Measurements from ENCODE around the gene PTGR2. TPM values are rescaled to one million over a fixed set of nuclear protein-coding genes. Genes with fewer than 3 reads are reported as not detected.
A peak's percentile ranks its signal among the peaks of the same experiment; 100 is the strongest.
"Not testable (repeated sequence)": the region's sequence is repeated elsewhere in the genome, so short reads cannot be mapped to it uniquely, and the experiment has no call there.

PTGR2 gene
- total RNA-seq, 5 donors from 2014 or later (not counting 1 experiment from before 2014, with no cell fraction given) = 1.3 to 3.5 (median 2.9) TPM

DNA sequence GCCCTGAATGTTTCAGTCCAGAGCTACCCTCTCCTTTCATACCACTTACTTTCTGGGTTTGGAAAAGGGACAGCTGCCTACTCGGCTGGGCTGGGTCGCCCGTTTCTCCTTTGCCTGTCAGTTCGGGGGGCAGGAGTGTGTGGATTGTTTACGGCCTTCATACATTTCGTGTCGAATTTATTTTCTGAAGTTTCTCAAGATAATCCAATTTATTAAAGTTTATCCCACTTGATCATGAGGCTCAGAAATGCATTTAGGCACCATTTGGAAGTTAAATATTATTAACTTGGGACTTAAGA, 35.6 kb downstream of the PTGR2 start:
- Histone ChIP-seq H3K36me3 (ENCODE audit: control insufficient read depth in 2 of 2, extremely low read depth in 1 of 2, insufficient read depth in 1 of 2, low read length in 1 of 2) (peaks cover 0 to 2% of the 10 kb centered on the region in 2 donors), H3K4me1 (ENCODE audit: control insufficient read depth in 1 of 2, extremely low read depth in 1 of 2, insufficient read depth in 2 of 2, low read length in 2 of 2) (peaks cover 12 to 17% of the 10 kb centered on the region in 2 experiments), H3K27ac (ENCODE audit: low read length) (peak overlapping the region; percentile 93), H3K9me3 (no peaks in the 10 kb centered on the region), H3K4me3 (ENCODE audit: control insufficient read depth in 1 of 2, extremely low read depth in 1 of 2, low read length in 1 of 2) (peak overlapping the region; percentile 68 to 93), H3K27me3 (replicated peaks in 1 of 2; ENCODE audit: control insufficient read depth in 2 of 2, extremely low read depth in 1 of 2, insufficient read depth in 2 of 2, low read length in 1 of 2) (no peaks in the 10 kb centered on the region)
- Mint-ChIP-seq H3K36me3 (peaks cover 4% of the 10 kb centered on the region), H3K9me3 (no peaks in the 10 kb centered on the region), H3K27ac (peak overlapping the region; percentile 96 to 99), H3K4me1 (peaks cover 52 to 58% (median 56%) of the 10 kb centered on the region in 3 donors), H3K4me3 (peak overlapping the region; percentile 92 to 99 (median 99)), H3K27me3 (no peaks in the 10 kb centered on the region)
- CTCF ChIA-PET = interaction anchor here in 1 of 2 donors (1.1 kb wide), 1 partner anchor 17 kb away, joined by 3 read pairs; no protein-coding TSS in a partner anchor
- WGBS (ENCODE audit: insufficient coverage) = no CpG with 5 or more reads among the region's 7 CpGs
- DNase-seq (peak in 1 of 35 experiments; percentile 2), ATAC-seq (replicated peaks in 1 of 4) (no peak)
- POLR2A ChIA-PET = interaction anchor here in 1 of 2 donors (0.6 to 1.4 kb wide), 4 partner anchors 8 to 751 kb away, joined by 3 to 5 read pairs (median 4); a partner anchor contains a TSS

DNA sequence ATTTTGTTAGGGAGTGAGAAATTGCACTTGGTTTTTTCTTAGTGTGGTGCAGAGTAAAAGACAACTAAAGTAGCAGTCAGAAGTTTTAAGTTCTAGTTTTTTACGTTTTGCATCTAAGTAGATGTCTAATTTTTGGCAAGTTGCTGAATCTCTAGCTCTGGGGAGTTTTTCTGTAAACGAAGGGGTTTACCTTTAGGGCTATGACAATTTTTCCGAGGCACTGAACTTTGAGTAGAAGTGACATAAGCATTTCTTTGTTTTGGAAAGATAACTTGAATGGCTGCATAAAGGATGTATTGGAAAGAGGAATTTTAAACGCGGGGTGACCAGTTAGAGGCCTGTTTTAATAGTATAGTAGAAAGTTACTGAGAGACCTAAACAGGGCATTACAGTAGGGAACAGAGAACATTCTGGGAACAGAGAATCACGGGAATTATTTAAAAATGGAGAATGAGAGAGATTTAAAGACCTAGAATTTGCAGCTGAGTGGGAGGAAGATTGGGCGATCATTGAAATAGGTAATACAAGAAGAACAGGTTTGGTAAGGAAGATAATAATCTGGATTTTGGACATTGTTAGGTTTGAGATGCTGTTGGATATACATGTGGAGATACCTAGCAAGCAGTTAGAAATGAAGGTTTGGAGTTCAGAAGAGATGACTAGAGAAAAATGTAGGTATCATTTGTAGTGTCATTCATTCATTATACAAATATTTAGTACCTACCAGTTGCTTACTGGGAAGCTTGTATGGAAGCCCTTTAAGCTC, 36.2 kb downstream of the PTGR2 start:
- ChIA-PET POLR2A (interaction anchor here in 1 of 2 donors (0.6 to 1.2 kb wide), 3 partner anchors 11 to 877 kb away, joined by 3 to 4 read pairs (median 3); partner anchors contain the start of gene FAM161B), CTCF (interaction anchor here in 1 of 2 donors (0.6 to 1.0 kb wide), 3 partner anchors 82 to 159 kb away, joined by 3 to 4 read pairs (median 3); no protein-coding TSS in a partner anchor)
- Histone ChIP-seq H3K36me3 (ENCODE audit: control insufficient read depth in 2 of 2, extremely low read depth in 1 of 2, insufficient read depth in 1 of 2, low read length in 1 of 2) (peaks cover 0 to 2% of the 10 kb centered on the region in 2 donors), H3K4me3 (ENCODE audit: control insufficient read depth in 1 of 2, extremely low read depth in 1 of 2, low read length in 1 of 2) (peak overlapping the region; percentile 68 to 93), H3K9me3 (no peaks in the 10 kb centered on the region), H3K4me1 (ENCODE audit: control insufficient read depth in 1 of 2, extremely low read depth in 1 of 2, insufficient read depth in 2 of 2, low read length in 2 of 2) (peaks cover 12 to 17% of the 10 kb centered on the region in 2 experiments), H3K27ac (ENCODE audit: low read length) (peak overlapping the region; percentile 93), H3K27me3 (replicated peaks in 1 of 2; ENCODE audit: control insufficient read depth in 2 of 2, extremely low read depth in 1 of 2, insufficient read depth in 2 of 2, low read length in 1 of 2) (no peaks in the 10 kb centered on the region)
- DNase-seq (peak in 1 of 35 experiments; percentile 43), ATAC-seq (replicated peaks in 1 of 4) (no peak)
- Mint-ChIP-seq H3K27ac (peak overlapping the region; percentile 96 to 99), H3K9me3 (no peaks in the 10 kb centered on the region), H3K27me3 (no peaks in the 10 kb centered on the region), H3K4me3 (peak overlapping the region; percentile 92 to 99 (median 99)), H3K4me1 (peaks cover 52 to 58% (median 56%) of the 10 kb centered on the region in 3 donors), H3K36me3 (peaks cover 4% of the 10 kb centered on the region)
- 17% methylated on average over 7 of the region's 7 CpGs for WGBS (ENCODE audit: insufficient coverage)

DNA sequence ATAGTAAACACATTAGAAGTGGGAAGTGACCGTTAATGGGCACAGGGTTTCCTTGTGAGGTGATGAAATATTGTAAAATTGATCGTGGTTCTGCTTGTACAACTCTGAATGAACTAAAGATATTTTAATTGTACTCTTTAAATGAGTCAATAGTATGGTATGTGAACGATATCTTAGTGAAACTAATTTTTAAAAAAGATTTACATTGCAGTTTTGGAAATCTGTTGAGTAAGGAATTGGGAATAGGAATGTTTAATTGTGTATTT, 36.8 kb downstream of the PTGR2 start:
- DNase-seq (no peak), ATAC-seq (replicated peaks in 1 of 4) (no peak)
- H3K27me3 Mint-ChIP-seq = no peaks in the 10 kb centered on the region
- Histone ChIP-seq H3K27me3 (replicated peaks in 1 of 2; ENCODE audit: control insufficient read depth in 2 of 2, extremely low read depth in 1 of 2, insufficient read depth in 2 of 2, low read length in 1 of 2) (no peaks in the 10 kb centered on the region), H3K4me1 (ENCODE audit: control insufficient read depth in 1 of 2, extremely low read depth in 1 of 2, insufficient read depth in 2 of 2, low read length in 2 of 2) (peaks cover 12 to 17% of the 10 kb centered on the region in 2 experiments), H3K4me3 (ENCODE audit: control insufficient read depth in 1 of 2, extremely low read depth in 1 of 2, low read length in 1 of 2) (no peak overlapping the region), H3K36me3 (ENCODE audit: control insufficient read depth in 2 of 2, extremely low read depth in 1 of 2, insufficient read depth in 1 of 2, low read length in 1 of 2) (peaks cover 0 to 5% of the 10 kb centered on the region in 2 donors), H3K27ac (ENCODE audit: low read length) (peak overlapping the region; percentile 93), H3K9me3 (no peaks in the 10 kb centered on the region)
- peak overlapping the region; percentile 96 to 99 for H3K27ac Mint-ChIP-seq
- H3K9me3 Mint-ChIP-seq = no peaks in the 10 kb centered on the region
- ChIA-PET POLR2A (interaction anchor here in 1 of 2 donors (0.6 to 1.2 kb wide), 3 partner anchors 11 to 876 kb away, joined by 3 to 4 read pairs (median 3); partner anchors contain the start of gene FAM161B), CTCF (interaction anchor here in 1 of 2 donors (0.6 to 1.0 kb wide), 4 partner anchors 82 to 319 kb away, joined by 3 to 4 read pairs (median 3); partner anchors contain the start of gene ACOT2)
- no CpG with 5 or more reads among the region's 3 CpGs for WGBS (ENCODE audit: insufficient coverage)
- H3K4me1 Mint-ChIP-seq = peaks cover 52 to 58% (median 56%) of the 10 kb centered on the region in 3 donors
- peak overlapping the region; percentile 92 to 99 (median 99) for H3K4me3 Mint-ChIP-seq
- H3K36me3 Mint-ChIP-seq = peaks cover 4% of the 10 kb centered on the region

DNA sequence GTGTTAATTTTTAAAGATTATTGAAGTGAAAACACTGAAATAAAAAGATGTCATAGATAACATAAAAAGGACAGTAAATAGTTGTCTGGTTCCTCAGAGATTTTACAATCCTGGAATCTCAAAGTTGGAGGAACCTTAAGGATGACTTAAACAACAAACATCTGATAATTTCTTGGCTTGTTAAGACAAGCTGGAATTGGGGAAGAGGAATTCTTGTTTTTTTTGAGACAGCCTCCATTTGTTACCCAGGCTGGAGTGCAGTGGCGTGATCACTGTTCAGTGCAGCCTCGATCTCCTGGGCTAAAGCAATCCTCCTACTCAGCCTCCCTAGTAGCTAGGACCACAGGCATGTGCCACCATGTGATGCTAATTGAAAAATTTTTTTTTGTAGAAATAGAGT, 37.3 kb downstream of the PTGR2 start:
- Histone ChIP-seq H3K27ac (ENCODE audit: low read length) (peak overlapping the region; percentile 93), H3K27me3 (replicated peaks in 1 of 2; ENCODE audit: control insufficient read depth in 2 of 2, extremely low read depth in 1 of 2, insufficient read depth in 2 of 2, low read length in 1 of 2) (no peaks in the 10 kb centered on the region), H3K4me1 (ENCODE audit: control insufficient read depth in 1 of 2, extremely low read depth in 1 of 2, insufficient read depth in 2 of 2, low read length in 2 of 2) (peaks cover 12 to 17% of the 10 kb centered on the region in 2 experiments), H3K4me3 (ENCODE audit: control insufficient read depth in 1 of 2, extremely low read depth in 1 of 2, low read length in 1 of 2) (no peak overlapping the region), H3K36me3 (ENCODE audit: control insufficient read depth in 2 of 2, extremely low read depth in 1 of 2, insufficient read depth in 1 of 2, low read length in 1 of 2) (peaks cover 0 to 11% of the 10 kb centered on the region in 2 donors), H3K9me3 (no peaks in the 10 kb centered on the region)
- no CpG with 5 or more reads among the region's 2 CpGs for WGBS (ENCODE audit: insufficient coverage)
- ATAC-seq (replicated peaks in 1 of 4) (no peak), DNase-seq (no peak)
- ChIA-PET CTCF (interaction anchor here in 1 of 2 donors (0.7 kb wide), 1 partner anchor 320 kb away, joined by 3 read pairs; the partner anchor contains the start of gene ACOT2), POLR2A (interaction anchor here in 1 of 2 donors (0.7 to 1.2 kb wide), 2 partner anchors 61 to 160 kb away, joined by 4 to 8 read pairs; partner anchors contain the start of gene FAM161B)
- Mint-ChIP-seq H3K9me3 (no peaks in the 10 kb centered on the region), H3K27ac (peak overlapping the region; percentile 96 to 99), H3K36me3 (peaks cover 9% of the 10 kb centered on the region), H3K4me1 (peaks cover 52 to 58% (median 56%) of the 10 kb centered on the region in 3 donors), H3K27me3 (no peaks in the 10 kb centered on the region), H3K4me3 (peak overlapping the region; percentile 92 to 99 (median 99))

DNA sequence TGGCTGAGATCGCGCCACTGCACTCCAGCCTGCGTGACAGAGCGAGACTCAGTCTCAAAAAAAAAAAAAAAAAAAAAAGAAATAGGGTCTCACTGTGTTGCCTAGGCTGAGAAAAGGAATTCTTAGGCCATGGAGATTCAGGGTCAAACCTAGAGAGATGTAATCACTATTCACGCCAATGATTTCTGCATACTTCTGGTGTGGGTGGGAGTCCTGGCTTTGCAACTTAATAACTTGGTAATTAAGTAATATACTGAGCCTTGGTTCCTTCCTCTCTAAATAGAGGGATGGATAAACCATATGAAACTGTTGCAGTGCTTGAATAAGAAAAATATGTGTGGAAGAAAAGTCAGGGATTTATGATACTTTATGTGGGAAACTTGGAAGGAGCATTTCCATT, 37.7 kb downstream of the PTGR2 start:
- peaks cover 1 to 15% of the 10 kb centered on the region in 2 donors for H3K36me3 ChIP-seq (ENCODE audit: control insufficient read depth in 2 of 2, extremely low read depth in 1 of 2, insufficient read depth in 1 of 2, low read length in 1 of 2)
- ChIA-PET CTCF (interaction anchor here in 1 of 2 donors (0.7 kb wide), 1 partner anchor 320 kb away, joined by 3 read pairs; the partner anchor contains the start of gene ACOT2), POLR2A (interaction anchor here in 1 of 2 donors (0.7 kb wide), 1 partner anchor 160 kb away, joined by 8 read pairs; no protein-coding TSS in a partner anchor)
- peaks cover 12 to 17% of the 10 kb centered on the region in 2 experiments for H3K4me1 ChIP-seq (ENCODE audit: control insufficient read depth in 1 of 2, extremely low read depth in 1 of 2, insufficient read depth in 2 of 2, low read length in 2 of 2)
- DNase-seq = no peak
- Mint-ChIP-seq H3K4me3 (no peak overlapping the region), H3K27ac (peak overlapping the region in 1 of 2 donors; percentile 96), H3K9me3 (no peaks in the 10 kb centered on the region), H3K4me1 (peaks cover 52 to 58% (median 56%) of the 10 kb centered on the region in 3 donors), H3K36me3 (peaks cover 11% of the 10 kb centered on the region), H3K27me3 (no peaks in the 10 kb centered on the region)
- WGBS (ENCODE audit: insufficient coverage) = no CpG with 5 or more reads among the region's 5 CpGs
- H3K27ac ChIP-seq (ENCODE audit: low read length) = no peak overlapping the region
- no peaks in the 10 kb centered on the region for H3K27me3 ChIP-seq (replicated peaks in 1 of 2; ENCODE audit: control insufficient read depth in 2 of 2, extremely low read depth in 1 of 2, insufficient read depth in 2 of 2, low read length in 1 of 2)
- ATAC-seq (replicated peaks in 1 of 4) = no peak
- H3K4me3 ChIP-seq (ENCODE audit: control insufficient read depth in 1 of 2, extremely low read depth in 1 of 2, low read length in 1 of 2) = no peak overlapping the region
- no peaks in the 10 kb centered on the region for H3K9me3 ChIP-seq

DNA sequence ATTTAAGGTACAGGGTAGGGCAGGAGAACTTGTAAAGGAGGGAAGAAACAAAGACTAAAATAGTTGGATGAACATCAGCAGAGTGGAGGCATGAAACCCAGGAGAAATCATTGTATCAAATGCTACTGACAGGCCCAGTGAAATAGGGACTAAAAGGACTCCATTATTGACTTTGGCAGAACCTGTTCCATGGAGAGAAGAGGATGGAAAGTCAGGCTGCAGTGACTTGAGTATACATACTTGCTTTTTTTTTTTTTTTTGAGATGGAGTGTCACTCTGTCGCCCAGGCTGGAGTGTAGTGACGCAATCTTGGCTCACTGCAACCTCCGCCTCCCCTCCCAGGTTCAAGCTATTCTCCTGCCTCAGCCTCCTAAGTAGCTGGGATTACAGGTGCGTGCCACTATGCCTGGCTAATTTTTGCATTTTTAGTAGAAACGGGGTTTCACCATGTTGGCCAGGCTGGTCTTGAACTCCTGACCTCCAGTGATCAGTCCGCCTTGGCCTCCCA, 42.6 kb downstream of the PTGR2 start:
- CTCF ChIA-PET = interaction anchor here in 1 of 2 donors (0.6 kb wide), 2 partner anchors 122 to 178 kb away, joined by 3 to 4 read pairs; no protein-coding TSS in a partner anchor
- 95% methylated on average over 4 of the region's 6 CpGs for WGBS (ENCODE audit: insufficient coverage)
- not testable (repeated sequence) for H3K27ac Mint-ChIP-seq; H3K4me3 Mint-ChIP-seq; H3K4me1 ChIP-seq (ENCODE audit: control insufficient read depth in 1 of 2, extremely low read depth in 1 of 2, insufficient read depth in 2 of 2, low read length in 2 of 2); H3K27me3 Mint-ChIP-seq; H3K4me3 ChIP-seq (ENCODE audit: control insufficient read depth in 1 of 2, extremely low read depth in 1 of 2, low read length in 1 of 2); H3K27me3 ChIP-seq (replicated peaks in 1 of 2; ENCODE audit: control insufficient read depth in 2 of 2, extremely low read depth in 1 of 2, insufficient read depth in 2 of 2, low read length in 1 of 2); H3K9me3 ChIP-seq; H3K27ac ChIP-seq (ENCODE audit: low read length); DNase-seq; ATAC-seq (replicated peaks in 1 of 4); H3K9me3 Mint-ChIP-seq
- Mint-ChIP-seq H3K4me1 (peaks cover 11 to 27% (median 14%) of the 10 kb centered on the region in 3 donors), H3K36me3 (peaks cover 38% of the 10 kb centered on the region)
- peaks cover 3 to 56% of the 10 kb centered on the region in 2 donors for H3K36me3 ChIP-seq (ENCODE audit: control insufficient read depth in 2 of 2, extremely low read depth in 1 of 2, insufficient read depth in 1 of 2, low read length in 1 of 2)
- POLR2A ChIA-PET = interaction anchor here in 1 of 2 donors (0.5 to 0.7 kb wide), 2 partner anchors 58 to 879 kb away, joined by 3 to 11 read pairs; no protein-coding TSS in a partner anchor
